Lung (tissue), 16 donors: ENCODE results near the gene EPHB2. TPM values are rescaled to one million over a fixed set of nuclear protein-coding genes. Genes with fewer than 3 reads are reported as not detected.
A peak's percentile ranks its signal among the peaks of the same experiment; 100 is the strongest.

Source experiments
- ATAC-seq: fragments of 200-7000 bp; cut with Tn5 transposase; one replicate; pipeline ENCODE4 v1.9.1; 2020; ENCODE audit warnings: moderate number of reproducible peaks; ENCODE audit not compliant: insufficient read depth, low FRiP score
- DNase-seq, 3 donors: peaks; one replicate each; pipeline ENCODE4 v3.0.0-alpha.2; 2013 to 2017
- H3K27ac ChIP-seq, 2 donors: one replicate each; pipeline ENCODE4 v1.5.1; 2013; ENCODE audit warnings: mild to moderate bottlenecking in 2 of 2, moderate library complexity in 2 of 2, control low read depth in 1 of 2, inconsistent platforms in 1 of 2, low read depth in 1 of 2, low read length in 1 of 2
- H3K27me3 ChIP-seq, 3 donors: one replicate each; pipeline ENCODE4 v1.5.1; 2013; ENCODE audit warnings: low read length in 2 of 3; ENCODE audit not compliant: control insufficient read depth in 3 of 3, insufficient read depth in 3 of 3
- H3K36me3 ChIP-seq, 4 donors: one replicate each; pipeline ENCODE4 v1.5.1; 2013; ENCODE audit warnings: low read length in 4 of 4, mild to moderate bottlenecking in 1 of 4, moderate library complexity in 1 of 4; ENCODE audit not compliant: control insufficient read depth in 4 of 4, insufficient read depth in 4 of 4
- H3K4me1 ChIP-seq, 5 donors: one replicate each; pipeline ENCODE4 v1.5.1; 2013; ENCODE audit warnings: low read length in 5 of 5, mild to moderate bottlenecking in 2 of 5, moderate library complexity in 1 of 5; ENCODE audit not compliant: control insufficient read depth in 5 of 5, insufficient read depth in 5 of 5
- H3K4me3 ChIP-seq: one replicate; pipeline ENCODE4 v1.5.1; 2013; ENCODE audit warnings: mild to moderate bottlenecking, control low read depth, moderate library complexity
- H3K9ac ChIP-seq, 2 donors: one replicate each; pipeline ENCODE4 v1.5.1; 2013; ENCODE audit warnings: low read length in 2 of 2, control low read depth in 1 of 2; ENCODE audit not compliant: insufficient read depth in 1 of 2
- H3K9me3 ChIP-seq, 4 donors: one replicate each; pipeline ENCODE4 v1.5.1; 2013; ENCODE audit warnings: low read length in 3 of 4, mild to moderate bottlenecking in 1 of 4, moderate library complexity in 1 of 4; ENCODE audit not compliant: control insufficient read depth in 4 of 4, insufficient read depth in 3 of 4
- CTCF ChIP-seq: IDR thresholded peaks from 2 replicates; pipeline ENCODE4 v1.5.1; 2012; ENCODE audit warnings: mild to moderate bottlenecking; ENCODE audit errors: control extremely low read depth, extremely low read depth
- WGBS, 2 donors: extraction: QIAGEN DNeasy Blood & Tissue Kit; methylation state at CpG; one replicate each; pipeline ENCODE4 v1.1.7; 2013; 5-methylcytosine and 5-hydroxymethylcytosine counted together
- long read RNA-seq, 5 donors: transcript quantifications; one replicate each; lab custom pipeline, GENCODE V29; 2026
- polyA plus RNA-seq, 2 donors: library from polyadenylated mRNA; stranded (reverse); fragments of 200-250 nt; gene quantifications; one replicate each; pipeline ENCODE4 v1.2.1, GENCODE V29; 2013
- total RNA-seq, 2 donors: library from RNA; depleted of rRNA in 1 of 2; stranded (reverse); fragments of >200 nt in 1 of 2; gene quantifications; one replicate each; pipeline ENCODE4 v1.2.1, GENCODE V29; 2014 to 2021
- donor health status: control.
- donor health status: control.
- donor health status: Bipolar disorder and iron deficiency.
- donor health status: healthy.
- donor health status: DM: yes; HTN: yes; CAD: no.

EPHB2 gene
- total RNA-seq = 1 to 10 TPM; 6.7 to 8.5 TPM
- 1 to 10 TPM; 1.2 to 4.8 TPM for polyA plus RNA-seq
- long read RNA-seq, donor 1, partial matches to known transcripts = 0 of 3 reads
- long read RNA-seq, donor 1, other reads (novel, unspliced or antisense) = 0 of 3 reads
- long read RNA-seq, donor 2, partial matches to known transcripts = 7 of 7 reads
- long read RNA-seq, donor 2, other reads (novel, unspliced or antisense) = 0 of 7 reads
- long read RNA-seq, donor 3 = 0 reads
- long read RNA-seq, donor 4, partial matches to known transcripts = 0 of 1 reads
- long read RNA-seq, donor 4, other reads (novel, unspliced or antisense) = 0 of 1 reads
- long read RNA-seq, donor 5, partial matches to known transcripts = 21 of 22 reads
- long read RNA-seq, donor 5, other reads (novel, unspliced or antisense) = 0 of 22 reads

GRCh38 chr1:22710701-22711049 lies at the start of gene EPHB2:
Gene EPHB2, plus strand, starts transcription at chr1:22710839. Its CDS starts 144 bp downstream, at chr1:22710983.
- TF ChIP-seq CTCF = no peak
- WGBS, 2 donors = 0 to 1% methylated on average over 5 to 55 of the region's 55 CpGs
- H3K4me3 ChIP-seq = peak within 1 kb of the TSS; percentile 30
- H3K27ac ChIP-seq = no peak within 1 kb of the TSS
- H3K36me3 ChIP-seq = peaks cover 0 to 3% (median 0%) of the 10 kb centered on the region in 4 donors
- ATAC-seq (peak; percentile 62), DNase-seq (peak in 2 of 3 donors; percentile 69)
- no peaks in the 10 kb centered on the region for H3K9me3 ChIP-seq
- no peak within 1 kb of the TSS for H3K9ac ChIP-seq
- no peaks in the 10 kb centered on the region for H3K27me3 ChIP-seq
- H3K4me1 ChIP-seq = peaks cover 0 to 24% (median 5%) of the 10 kb centered on the region in 5 donors

GRCh38 chr1:22661880-22662279 lies 48.8 kb upstream of the EPHB2 start:
- ATAC-seq = no peak

GRCh38 chr1:22662318-22662717 lies 48.3 kb upstream of the EPHB2 start:
- peaks cover 0 to 3% (median 0%) of the 10 kb centered on the region in 5 donors for H3K4me1 ChIP-seq
- WGBS, 2 donors = 72 to 80% methylated on average over 5 of the region's 5 CpGs
- no peaks in the 10 kb centered on the region for H3K27me3 ChIP-seq
- H3K27ac ChIP-seq = no peak overlapping the region
- no peak for TF ChIP-seq CTCF
- no peak for DNase-seq
- H3K9me3 ChIP-seq = no peaks in the 10 kb centered on the region
- no peaks in the 10 kb centered on the region for H3K36me3 ChIP-seq
- no peak overlapping the region for H3K4me3 ChIP-seq
- no peak overlapping the region for H3K9ac ChIP-seq
- no peak for ATAC-seq

More at GRCh38 chr1:22661880-22662279, 48.8 kb upstream of the EPHB2 start:
- no peak overlapping the region for H3K9ac ChIP-seq
- H3K4me3 ChIP-seq = no peak overlapping the region
- 86 to 88% methylated on average over 2 of the region's 2 CpGs for WGBS, 2 donors
- no peak for TF ChIP-seq CTCF
- H3K36me3 ChIP-seq = no peaks in the 10 kb centered on the region
- DNase-seq = no peak
- no peaks in the 10 kb centered on the region for H3K9me3 ChIP-seq
- H3K27ac ChIP-seq = no peak overlapping the region
- H3K27me3 ChIP-seq = no peaks in the 10 kb centered on the region
- peaks cover 0 to 3% (median 0%) of the 10 kb centered on the region in 5 donors for H3K4me1 ChIP-seq
